SK-N-SH (cell line): Measurements from ENCODE around the gene MEX3A. TPM values are rescaled to one million over a fixed set of nuclear protein-coding genes. Genes with fewer than 3 reads are reported as not detected.
A peak's percentile ranks its signal among the peaks of the same experiment; 100 is the strongest.

Experiments used
- CTCF ChIA-PET: fragments of 300-600, 350-600 bp; formaldehyde crosslinking; extraction: SDS; loops from one replicate; lab custom pipeline; 2021; lab: Yijun Ruan, JAX
- POLR2A ChIA-PET: fragments of 350-600 bp; sonication (Branson Sonifier 250); formaldehyde crosslinking; extraction: SDS; loops from one replicate; lab custom pipeline; 2020; ENCODE audit warnings: antibody characterized with exemption, inconsistent platforms; lab: Yijun Ruan, JAX
- DNase-seq: peaks from one replicate; pipeline ENCODE4 v3.0.0; 2012
- H2AFZ ChIP-seq: fragments of 200-600 bp; sonication (generic); 2 replicates; pipeline ENCODE4 v1.8.1; 2016; ENCODE audit warnings: antibody characterized with exemption, mild to moderate bottlenecking, low read depth
- H3F3A ChIP-seq: fragments of 200-600 bp; sonication (generic); replicated peaks from 2 replicates; pipeline ENCODE3; 2016; ENCODE audit warnings: antibody characterized with exemption, mild to moderate bottlenecking; ENCODE audit not compliant: insufficient read depth
- H3K27ac ChIP-seq, 2 experiments: fragments of 200-500 bp in 1 of 2; fragments of 200-600 bp in 1 of 2; sonication (Bioruptor generic) in 1 of 2; sonication (generic), shearing (Covaris generic) in 1 of 2; 2 replicates each; pipeline versions ENCODE4 v1.5.1 to v1.6.1; 2014 to 2016; ENCODE audit warnings: low read depth in 2 of 2, inconsistent platforms in 1 of 2, low read length in 1 of 2, mild to moderate bottlenecking in 1 of 2, mixed read lengths in 1 of 2
- H3K27me3 ChIP-seq: fragments of 200-600 bp; sonication (generic), shearing (Covaris generic); 2 replicates; pipeline ENCODE4 v1.6.1; 2016; ENCODE audit warnings: mixed run types; ENCODE audit not compliant: insufficient read depth
- H3K36me3 ChIP-seq, 2 experiments: fragments of 200-500 bp in 1 of 2; fragments of 200-600 bp in 1 of 2; sonication (Bioruptor generic) in 1 of 2; sonication (generic) in 1 of 2; replicated peaks in 1 of 2; 2 replicates each; pipeline versions ENCODE3 to v1.5.1; 2014 to 2016; ENCODE audit warnings: low read length in 1 of 2, mild to moderate bottlenecking in 1 of 2; ENCODE audit not compliant: insufficient read depth in 2 of 2, control insufficient read depth in 1 of 2
- H3K4me1 ChIP-seq, 2 experiments: fragments of 200-500 bp in 1 of 2; fragments of 200-600 bp in 1 of 2; sonication (Bioruptor generic) in 1 of 2; sonication (generic), shearing (Covaris generic) in 1 of 2; 2 replicates each; pipeline versions ENCODE4 v1.5.1 to v1.6.1; 2014 to 2016; ENCODE audit warnings: low read depth in 1 of 2, low read length in 1 of 2, mixed run types in 1 of 2; ENCODE audit not compliant: insufficient read depth in 2 of 2, control insufficient read depth in 1 of 2
- H3K4me2 ChIP-seq: fragments of 200-600 bp; sonication (generic), shearing (Covaris generic); 2 replicates; pipeline ENCODE4 v1.6.1; 2017; ENCODE audit warnings: mixed run types
- H3K4me3 ChIP-seq, 2 experiments: fragments of 200-500 bp in 1 of 2; fragments of 200-600 bp in 1 of 2; sonication (Bioruptor generic) in 1 of 2; sonication (generic), shearing (Covaris generic) in 1 of 2; 2 replicates each; pipeline versions ENCODE4 v1.5.1 to v1.8.1; 2014 to 2016; ENCODE audit warnings: low read depth in 2 of 2, inconsistent platforms in 1 of 2, low read length in 1 of 2, mild to moderate bottlenecking in 1 of 2, mixed read lengths in 1 of 2, moderate library complexity in 1 of 2
- H3K79me2 ChIP-seq: fragments of 200-600 bp; sonication (generic); 2 replicates; pipeline ENCODE4 v1.8.1; 2017; ENCODE audit warnings: mild to moderate bottlenecking; ENCODE audit not compliant: insufficient read depth
- H3K9ac ChIP-seq: fragments of 200-600 bp; sonication (generic); 2 replicates; pipeline ENCODE4 v1.6.1; 2017; ENCODE audit warnings: mixed run types
- H3K9me2 ChIP-seq: fragments of 200-600 bp; sonication (generic); 2 replicates; pipeline ENCODE4 v1.6.1; 2017; ENCODE audit warnings: mixed run types
- H3K9me3 ChIP-seq: fragments of 200-600 bp; sonication (generic); 2 replicates; pipeline ENCODE4 v1.6.1; 2017; ENCODE audit warnings: mixed run types, mild to moderate bottlenecking, moderate library complexity
- H4K20me1 ChIP-seq: fragments of 200-600 bp; sonication (generic); 2 replicates; pipeline ENCODE4 v1.6.1; 2017; ENCODE audit warnings: mild to moderate bottlenecking, mixed run types; ENCODE audit not compliant: insufficient read depth
- CTCF ChIP-seq: fragments of 200-600 bp; sonication (generic); IDR thresholded peaks from 2 replicates; pipeline ENCODE4 v1.6.1; 2017; ENCODE audit warnings: antibody characterized with exemption, mild to moderate bottlenecking, moderate library complexity
- ELF1 ChIP-seq: IDR thresholded peaks from 2 replicates; pipeline ENCODE4 v1.4.0; 2012
- EZH2phosphoT487 ChIP-seq: fragments of 200-600 bp; sonication (generic); IDR thresholded peaks from 2 replicates; pipeline ENCODE4 v1.6.1; 2017; ENCODE audit warnings: low read depth, mixed run types, mild to moderate bottlenecking, antibody characterized with exemption, moderate library complexity, borderline replicate concordance
- FOSL2 ChIP-seq: IDR thresholded peaks from 2 replicates; pipeline ENCODE4 v1.4.0; 2012; ENCODE audit warnings: low read depth, mild to moderate bottlenecking, moderate library complexity, borderline replicate concordance
- FOXJ3 ChIP-seq: sonication (generic); formaldehyde crosslinking; IDR thresholded peaks from 2 replicates; pipeline ENCODE4 v1.5.1; 2020; ENCODE audit warnings: mild to moderate bottlenecking, missing genetic modification reagents
- FOXM1 ChIP-seq: IDR thresholded peaks from 2 replicates; pipeline ENCODE4 v1.4.0; 2012; ENCODE audit warnings: low read depth, mild to moderate bottlenecking
- IRF3 ChIP-seq: fragments of 150-350 bp; IDR thresholded peaks from 2 replicates; pipeline ENCODE4 v1.6.1; 2016; ENCODE audit warnings: mild to moderate bottlenecking, low read depth, low read length
- JUND ChIP-seq: IDR thresholded peaks from 2 replicates; pipeline ENCODE4 v1.4.0; 2012
- MEF2A ChIP-seq: IDR thresholded peaks from 2 replicates; pipeline ENCODE4 v1.4.0; 2012; ENCODE audit warnings: low read depth, borderline replicate concordance
- MXI1 ChIP-seq: IDR thresholded peaks from 2 replicates; pipeline ENCODE4 v1.6.1; 2012; ENCODE audit warnings: mild to moderate bottlenecking, low read depth, low read length, improper control_type of control experiment
- NFIC ChIP-seq: IDR thresholded peaks from 2 replicates; pipeline ENCODE4 v1.4.0; 2012; ENCODE audit warnings: borderline replicate concordance
- NRF1 ChIP-seq: IDR thresholded peaks from 2 replicates; pipeline ENCODE4 v1.6.1; 2012; ENCODE audit warnings: low read depth, mild to moderate bottlenecking, low read length
- POLR2AphosphoS5 ChIP-seq: IDR thresholded peaks from 2 replicates; pipeline ENCODE4 v1.6.1; 2012; ENCODE audit warnings: low read depth, low read length
- RAD21 ChIP-seq: IDR thresholded peaks from 2 replicates; pipeline ENCODE4 v1.6.1; 2012; ENCODE audit warnings: mild to moderate bottlenecking, low read length
- RFX5 ChIP-seq: IDR thresholded peaks from 2 replicates; pipeline ENCODE4 v1.6.1; 2012; ENCODE audit warnings: mild to moderate bottlenecking, improper control_type of control experiment, low read length
- SIN3A ChIP-seq: IDR thresholded peaks from 2 replicates; pipeline ENCODE4 v1.6.1; 2012; ENCODE audit warnings: low read depth, mild to moderate bottlenecking, low read length, moderate library complexity, borderline replicate concordance
- YY1 ChIP-seq: IDR thresholded peaks from 2 replicates; pipeline ENCODE4 v1.4.0; 2012; ENCODE audit warnings: low read depth, mild to moderate bottlenecking
- WGBS: methylation state at CpG from one replicate; pipeline ENCODE4 v1.1.6; 2017; ENCODE audit warnings: low lambda C conversion rate; 5-methylcytosine and 5-hydroxymethylcytosine counted together
- polyA plus RNA-seq, 3 experiments: library from polyadenylated mRNA; depleted of rRNA; stranded (reverse); fragments of >200 nt; gene quantifications; 2 replicates each; pipeline ENCODE4 v1.2.3, GENCODE V29; 2012
- TF ChIP-seq, protein P1 (sequence below): IDR thresholded peaks from 2 replicates; pipeline ENCODE4 v1.4.0; 2012; ENCODE audit warnings: low read depth, borderline replicate concordance
- TF ChIP-seq, protein P2 (sequence below): IDR thresholded peaks from 2 replicates; pipeline ENCODE4 v1.4.0; 2012; ENCODE audit warnings: low read depth, borderline replicate concordance

Gene MEX3A
- polyA plus RNA-seq, 1 of the 3 experiments (the other 2 are of a cell fraction), result 16.2 TPM

DNA sequence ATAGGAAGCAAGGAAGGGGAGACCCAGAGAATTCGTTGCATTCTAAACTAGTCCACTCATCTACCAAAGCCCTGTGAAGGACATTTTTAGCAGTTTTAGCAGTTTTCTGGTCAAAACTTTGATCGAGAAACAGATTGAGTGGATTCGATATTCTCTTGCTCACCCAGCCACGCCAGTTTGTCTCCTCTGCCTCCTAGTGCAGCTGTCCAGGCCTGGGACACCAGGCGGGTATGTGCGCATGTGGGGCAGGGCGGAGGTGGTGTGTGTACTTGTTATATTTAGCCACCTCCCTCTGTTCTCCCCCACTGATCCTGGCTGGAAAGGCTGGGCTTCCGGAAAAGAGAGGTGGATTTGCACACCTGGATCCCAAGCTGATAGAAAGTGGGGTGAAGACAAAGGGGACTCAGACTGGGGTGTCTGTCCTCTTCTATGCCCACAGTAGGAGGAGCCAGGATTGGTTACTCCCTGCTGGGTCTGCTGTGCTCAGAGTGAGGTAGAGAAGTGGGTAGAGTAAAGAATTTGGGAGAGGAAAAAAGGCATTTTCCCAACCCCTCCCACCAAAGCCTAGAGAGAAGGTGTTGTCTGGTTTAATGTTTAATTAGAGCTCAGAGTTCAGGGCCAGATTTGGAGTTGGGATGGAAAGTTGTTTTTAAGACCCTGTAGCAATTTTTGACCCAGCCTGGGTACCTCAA is 36.1 kb upstream of the MEX3A start:
- Histone ChIP-seq H2AFZ (no peak overlapping the region), H3K27ac (peak overlapping the region; percentile 56 to 100), H3K27me3 (no peaks in the 10 kb centered on the region), H3K4me1 (peaks cover 53 to 61% of the 10 kb centered on the region in 2 experiments), H3K9ac (peak overlapping the region; percentile 100), H3K4me3 (peak overlapping the region; percentile 74 to 94; a peak in 3 of 4 replicates), H3K9me3 (no peaks in the 10 kb centered on the region), H3K79me2 (peaks cover 88% of the 10 kb centered on the region), H3K36me3 (peaks cover 0 to 44% of the 10 kb centered on the region in 2 experiments), H3F3A (peaks cover 73% of the 10 kb centered on the region), H3K9me2 (no peaks in the 10 kb centered on the region), H4K20me1 (peaks cover 85% of the 10 kb centered on the region), H3K4me2 (peak overlapping the region; percentile 95)
- DNase-seq, result no peak
- ChIA-PET CTCF (interaction anchor here (0.7 to 40.5 kb wide), 6 partner anchors 12 to 672 kb away, joined by 3 to 1559 read pairs (median 4); partner anchors contain the start of gene MEX3A), POLR2A (interaction anchor here (0.6 kb wide), 1 partner anchor 141 kb away, joined by 3 read pairs; no protein-coding TSS in a partner anchor)
- WGBS, result 50% methylated on average over 8 of the region's 8 CpGs
- TF ChIP-seq FOSL2 (no peak), RAD21 (no peak), RFX5 (no peak), MXI1 (no peak), POLR2AphosphoS5 (no peak), EZH2phosphoT487 (no peak), SIN3A (no peak), NFIC (no peak), FOXM1 (no peak), NRF1 (no peak), ELF1 (no peak), CTCF (no peak), JUND (no peak), FOXJ3 (CRISPR knock-in tag) (no peak), IRF3 (no peak), YY1 (no peak), MEF2A (no peak)
- TF ChIP-seq, protein P1, sequence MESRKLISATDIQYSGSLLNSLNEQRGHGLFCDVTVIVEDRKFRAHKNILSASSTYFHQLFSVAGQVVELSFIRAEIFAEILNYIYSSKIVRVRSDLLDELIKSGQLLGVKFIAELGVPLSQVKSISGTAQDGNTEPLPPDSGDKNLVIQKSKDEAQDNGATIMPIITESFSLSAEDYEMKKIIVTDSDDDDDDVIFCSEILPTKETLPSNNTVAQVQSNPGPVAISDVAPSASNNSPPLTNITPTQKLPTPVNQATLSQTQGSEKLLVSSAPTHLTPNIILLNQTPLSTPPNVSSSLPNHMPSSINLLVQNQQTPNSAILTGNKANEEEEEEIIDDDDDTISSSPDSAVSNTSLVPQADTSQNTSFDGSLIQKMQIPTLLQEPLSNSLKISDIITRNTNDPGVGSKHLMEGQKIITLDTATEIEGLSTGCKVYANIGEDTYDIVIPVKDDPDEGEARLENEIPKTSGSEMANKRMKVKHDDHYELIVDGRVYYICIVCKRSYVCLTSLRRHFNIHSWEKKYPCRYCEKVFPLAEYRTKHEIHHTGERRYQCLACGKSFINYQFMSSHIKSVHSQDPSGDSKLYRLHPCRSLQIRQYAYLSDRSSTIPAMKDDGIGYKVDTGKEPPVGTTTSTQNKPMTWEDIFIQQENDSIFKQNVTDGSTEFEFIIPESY, result no peak
- TF ChIP-seq, protein P2, sequence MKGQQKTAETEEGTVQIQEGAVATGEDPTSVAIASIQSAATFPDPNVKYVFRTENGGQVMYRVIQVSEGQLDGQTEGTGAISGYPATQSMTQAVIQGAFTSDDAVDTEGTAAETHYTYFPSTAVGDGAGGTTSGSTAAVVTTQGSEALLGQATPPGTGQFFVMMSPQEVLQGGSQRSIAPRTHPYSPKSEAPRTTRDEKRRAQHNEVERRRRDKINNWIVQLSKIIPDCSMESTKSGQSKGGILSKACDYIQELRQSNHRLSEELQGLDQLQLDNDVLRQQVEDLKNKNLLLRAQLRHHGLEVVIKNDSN, result no peak
